HepG2 (cell line): Measurements from ENCODE around the gene AJM1. TPM values are rescaled to one million over a fixed set of nuclear protein-coding genes. Genes with fewer than 3 reads are reported as not detected.

Experiments used
- ATAC-seq: fragments of 200-7000 bp; cut with Tn5 transposase; 3 replicates; pipeline ENCODE4 v1.9.1; 2020; ENCODE audit warnings: mild to moderate bottlenecking, moderate library complexity
- BruUV-seq: library from RNA; stranded (reverse); fragments of 400-500 nt; replicated peaks from 2 replicates; lab custom pipeline; 2021; lab: Mats Ljungman, UMichigan
- CTCF ChIA-PET: fragments of 300-600 bp; formaldehyde crosslinking; extraction: SDS; loops from one replicate; lab custom pipeline; 2021; ENCODE audit warnings: low total read pairs, inconsistent platforms, low intra/inter-chr PET ratio; lab: Yijun Ruan, JAX
- POLR2A ChIA-PET: fragments of 350-600 bp; sonication (Branson Sonifier 250); formaldehyde crosslinking; loops from one replicate; lab custom pipeline; 2020; ENCODE audit warnings: antibody characterized with exemption, inconsistent platforms; lab: Yijun Ruan, JAX
- DNase-seq: peaks from one replicate; pipeline ENCODE4 v3.0.0-alpha.2; 2015; ENCODE audit warnings: low spot score
- FAIRE-seq: peaks from 3 replicates; lab custom pipeline; 2011; peaks lifted over from hg19 to GRCh38; lab: Jason Lieb, UNC
- H2AFZ ChIP-seq: one replicate; pipeline ENCODE4 v1.6.1; 2011; ENCODE audit warnings: low read length, inconsistent platforms
- H3K27ac ChIP-seq: fragments of 300-600 bp; 3 replicates; pipeline ENCODE4 v1.8.0; 2011; ENCODE audit warnings: mixed run types, mild to moderate bottlenecking, mixed read lengths, low read length, inconsistent platforms; ENCODE audit not compliant: insufficient read depth; ENCODE audit errors: extremely low read length
- H3K27me3 ChIP-seq, 2 experiments: fragments of 200-600 bp in 1 of 2; 2 replicates in 1 of 2; 3 replicates in 1 of 2; pipeline versions ENCODE4 v1.6.0 to v1.8.0; 2011; ENCODE audit warnings: low read length in 2 of 2, mild to moderate bottlenecking in 2 of 2, moderate library complexity in 2 of 2, inconsistent platforms in 1 of 2; ENCODE audit not compliant: insufficient read depth in 2 of 2, control insufficient read depth in 1 of 2
- H3K36me3 ChIP-seq, 2 experiments: fragments of 200-600 bp in 1 of 2; replicated peaks in 1 of 2; 2 replicates in 1 of 2; 3 replicates in 1 of 2; pipeline versions ENCODE4 v1.5.1 to v1.8.0; 2011; ENCODE audit warnings: low read length in 2 of 2, inconsistent platforms in 1 of 2; ENCODE audit not compliant: insufficient read depth in 2 of 2, control insufficient read depth in 1 of 2
- H3K4me1 ChIP-seq: 2 replicates; pipeline ENCODE4 v1.5.1; 2012; ENCODE audit warnings: low read length, inconsistent platforms; ENCODE audit not compliant: insufficient read depth
- H3K4me2 ChIP-seq: 2 replicates; pipeline ENCODE4 v1.6.0; 2011; ENCODE audit warnings: low read depth, low read length, inconsistent platforms
- H3K4me3 ChIP-seq, 3 experiments: fragments of 200-600 bp in 1 of 3; sonication (generic), shearing (Covaris generic) in 1 of 3; replicated peaks in 1 of 3; 2 replicates each; pipeline ENCODE4 v1.5.1; 2011 to 2016; ENCODE audit warnings: low read length in 3 of 3, inconsistent platforms in 2 of 3, low read depth in 2 of 3, mild to moderate bottlenecking in 2 of 3, control low read depth in 1 of 3, mixed read lengths in 1 of 3; ENCODE audit not compliant: insufficient read depth in 1 of 3
- H3K79me2 ChIP-seq: one replicate; pipeline ENCODE4 v1.6.1; 2011; ENCODE audit warnings: low read length, inconsistent platforms; ENCODE audit not compliant: insufficient read depth
- H3K9ac ChIP-seq: 2 replicates; pipeline ENCODE4 v1.6.0; 2011; ENCODE audit warnings: mild to moderate bottlenecking, low read depth, low read length, inconsistent platforms; ENCODE audit not compliant: insufficient read depth
- H3K9me3 ChIP-seq: 2 replicates; pipeline ENCODE4 v1.5.1; 2012; ENCODE audit warnings: mild to moderate bottlenecking, low read length
- H4K20me1 ChIP-seq: 2 replicates; pipeline ENCODE4 v1.6.0; 2011; ENCODE audit warnings: inconsistent platforms, mild to moderate bottlenecking, low read length, moderate library complexity; ENCODE audit not compliant: insufficient read depth
- AGO2 ChIP-seq: fragments of 200-400 bp; formaldehyde crosslinking; optimal IDR thresholded peaks from 2 replicates; pipeline ENCODE3; 2017; ENCODE audit warnings: mild to moderate bottlenecking, low read depth, low read length, moderate library complexity
- ATF1 ChIP-seq: IDR thresholded peaks from 2 replicates; pipeline ENCODE4 v1.6.1; 2016; ENCODE audit warnings: mild to moderate bottlenecking, control low read depth
- DMAP1 ChIP-seq: IDR thresholded peaks from 2 replicates; pipeline ENCODE4 v1.6.1; 2016
- DNMT1 ChIP-seq: sonication (generic); formaldehyde crosslinking; IDR thresholded peaks from 2 replicates; pipeline ENCODE4 v1.5.1; 2020; ENCODE audit warnings: mild to moderate bottlenecking, missing genetic modification reagents
- E2F2 ChIP-seq: sonication (generic); formaldehyde crosslinking; IDR thresholded peaks from 2 replicates; pipeline ENCODE4 v1.4.0; 2020; ENCODE audit warnings: missing genetic modification reagents, borderline replicate concordance
- ELF4 ChIP-seq: sonication (generic); formaldehyde crosslinking; IDR thresholded peaks from 2 replicates; pipeline ENCODE4 v1.5.0; 2020; ENCODE audit warnings: missing genetic modification reagents, mild to moderate bottlenecking, moderate library complexity, borderline replicate concordance
- HOXA9 ChIP-seq: sonication (generic); formaldehyde crosslinking; IDR thresholded peaks from 2 replicates; pipeline ENCODE4 v1.8.1; 2022; ENCODE audit warnings: missing genetic modification reagents, mild to moderate bottlenecking, moderate library complexity, borderline replicate concordance
- MED1 ChIP-seq: sonication (generic); formaldehyde crosslinking; IDR thresholded peaks from 2 replicates; pipeline ENCODE4 v1.4.0; 2020; ENCODE audit warnings: missing genetic modification reagents
- PRDM15 ChIP-seq: sonication (generic); formaldehyde crosslinking; IDR thresholded peaks from 2 replicates; pipeline ENCODE4 v1.4.0; 2020; ENCODE audit warnings: missing genetic modification reagents
- RBFOX2 ChIP-seq: fragments of 200-400 bp; formaldehyde crosslinking; IDR thresholded peaks from 2 replicates; pipeline ENCODE4 v1.6.1; 2017; ENCODE audit warnings: low read depth, mild to moderate bottlenecking, low read length
- TOE1 ChIP-seq: sonication (generic); formaldehyde crosslinking; IDR thresholded peaks from 2 replicates; pipeline ENCODE4 v1.4.0; 2020; ENCODE audit warnings: mild to moderate bottlenecking, missing genetic modification reagents
- ZNF3 ChIP-seq: IDR thresholded peaks from 2 replicates; pipeline ENCODE4 v1.7.0; 2017; ENCODE audit warnings: inconsistent platforms
- ZNF75D ChIP-seq: sonication (generic); formaldehyde crosslinking; IDR thresholded peaks from 2 replicates; pipeline ENCODE4 v1.8.1; 2023; ENCODE audit warnings: missing genetic modification reagents, mild to moderate bottlenecking, borderline replicate concordance
- ZSCAN30 ChIP-seq: sonication (generic); formaldehyde crosslinking; IDR thresholded peaks from 2 replicates; pipeline ENCODE4 v1.5.0; 2020; ENCODE audit warnings: mild to moderate bottlenecking, missing genetic modification reagents
- WGBS: methylation state at CpG from one replicate; pipeline ENCODE4 v1.1.6; 2017; ENCODE audit warnings: low lambda C conversion rate; 5-methylcytosine and 5-hydroxymethylcytosine counted together
- in situ Hi-C: cut with HindIII; loops from 2 replicates; pipeline ENCODE4 v1.10.0; 2017; ENCODE audit warnings: low pct_unique_long_range_greater_than_20kb; ENCODE audit not compliant: extremely low pct_ligation_motif_present
- intact Hi-C: fragments of 100-400 bp; cut with micrococcal nuclease; formaldehyde crosslinking; loops from one replicate; pipeline ENCODE4 v1.10.0; 2022; ENCODE audit not compliant: unreplicated experiment
- polyA plus RNA-seq, 8 experiments: library from polyadenylated mRNA; depleted of rRNA in 3 of 8; stranded (reverse) in 7 of 8; unstranded in 1 of 8; fragments of >200 nt; fragmentation: Illumina TruSeq in 4 of 8; extraction: Trizol in 4 of 8; gene quantifications; 2 replicates each; pipeline versions ENCODE4 v1.2.1 to v1.2.3, GENCODE V29; 2011 to 2016; ENCODE audit warnings: low read depth in 4 of 8, missing spikeins in 1 of 8, mixed read lengths in 1 of 8; ENCODE audit not compliant: insufficient read depth in 1 of 8
- total RNA-seq, 5 experiments: library from RNA; depleted of rRNA; stranded (reverse); fragments of >200 nt; fragmentation: Illumina TruSeq; extraction: Trizol; gene quantifications; 2 replicates each; pipeline ENCODE4 v1.2.3, GENCODE V29; 2016; ENCODE audit warnings: low read depth in 1 of 5

Gene AJM1
- total and polyA plus RNA-seq, 2 of the 13 experiments (the other 11 are each of a cell fraction or from before 2014, with no cell fraction given), result 1.1 to 1.2 TPM

GRCh38 chr9:136852664-136853595, 10.7 kb downstream of the AJM1 start:
- H3K27ac ChIP-seq, result no peak overlapping the region
- no peak for TF ChIP-seq HOXA9 (CRISPR knock-in tag)
- TF ChIP-seq E2F2 (CRISPR knock-in tag), result no peak
- TF ChIP-seq ZSCAN30 (CRISPR knock-in tag), result no peak
- TF ChIP-seq ZNF3 (CRISPR knock-in tag), result no peak
- TF ChIP-seq DNMT1 (CRISPR knock-in tag), result no peak
- no peak for TF ChIP-seq ELF4 (CRISPR knock-in tag)
- TF ChIP-seq ATF1 (CRISPR knock-in tag), result no peak
- TF ChIP-seq ZNF75D (CRISPR knock-in tag), result no peak
- TF ChIP-seq RBFOX2, result peak; percentile 33; the same call in 1 of the 2 replicates
- no peak for TF ChIP-seq TOE1 (CRISPR knock-in tag)
- TF ChIP-seq DMAP1 (CRISPR knock-in tag), result no peak
- no peak for TF ChIP-seq MED1
- no peak for TF ChIP-seq PRDM15 (CRISPR knock-in tag)
- peak; percentile 56 for TF ChIP-seq AGO2

More at GRCh38 chr9:136852664-136853595, 10.7 kb downstream of the AJM1 start:
- H3K4me1 ChIP-seq, result peaks cover 35% of the 10 kb centered on the region
- H3K4me3 ChIP-seq, result no peak overlapping the region
- peaks cover 9% of the 10 kb centered on the region; the same call in 1 of the 2 replicates for H4K20me1 ChIP-seq
- H3K79me2 ChIP-seq, result peaks cover 15% of the 10 kb centered on the region
- ChIA-PET POLR2A (interaction anchor here (1.1 kb wide), 1 partner anchor 22 kb away, joined by 3 read pairs; no protein-coding TSS in a partner anchor), CTCF (no interaction called here)
- no peak overlapping the region for H3K9ac ChIP-seq
- H3K27me3 ChIP-seq, result no peaks in the 10 kb centered on the region; a peak in 1 of 5 replicates
- intact Hi-C loops (no loop called here), in situ Hi-C loops (no loop called here)
- peaks cover 11 to 20% of the 10 kb centered on the region in 2 experiments for H3K36me3 ChIP-seq
- no peak overlapping the region for H3K4me2 ChIP-seq
- ATAC-seq (no peak), DNase-seq (no peak), FAIRE-seq (no peak)
- H3K9me3 ChIP-seq, result no peaks in the 10 kb centered on the region
- no peak overlapping the region for H2AFZ ChIP-seq
- no TSS peak for BruUV-seq
- 91% methylated on average over 9 of the region's 29 CpGs for WGBS
